Measurements from ENCODE around the gene KCNA5. TPM values are rescaled to one million over a fixed set of nuclear protein-coding genes. Genes with fewer than 3 reads are reported as not detected.

KCNA5 gene
- polyA plus RNA-seq, 1 donor from 2014 or later, result 7.5 TPM

GRCh38 chr12:5073853-5074252, 30.2 kb downstream of the KCNA5 start:
- no peaks in the 10 kb centered on the region for H3F3A ChIP-seq (ENCODE audit: insufficient read depth, low read length, poor library complexity, severe bottlenecking)
- no peaks in the 10 kb centered on the region for H3K9me3 ChIP-seq (ENCODE audit: low read length)
- H3K4me3 ChIP-seq (ENCODE audit: low read length), result no peak overlapping the region
- no peak overlapping the region for H3K4me2 ChIP-seq (ENCODE audit: low read length)
- H3K36me3 ChIP-seq (ENCODE audit: insufficient read depth, low read length), result no peaks in the 10 kb centered on the region
- no peaks in the 10 kb centered on the region for H3K27me3 ChIP-seq (ENCODE audit: insufficient read depth, low read depth, low read length)
- H3K9ac ChIP-seq (ENCODE audit: low read length), result no peak overlapping the region
- no peaks in the 10 kb centered on the region for H4K20me1 ChIP-seq (ENCODE audit: insufficient read depth)
- H2AFZ ChIP-seq (ENCODE audit: low read depth, low read length), result no peak overlapping the region
- no peak overlapping the region for H3K27ac ChIP-seq (ENCODE audit: low read length)
- no peaks in the 10 kb centered on the region for H3K79me2 ChIP-seq (replicated peaks; ENCODE audit: insufficient read depth, low read length)
- no peak for TF ChIP-seq EZH2 (IDR thresholded peaks at IDR 0.05; ENCODE audit: borderline replicate concordance, insufficient read depth, low read length, poor library complexity, severe bottlenecking)
- peak; percentile 10 for TF ChIP-seq CTCF (IDR thresholded peaks at IDR 0.05; ENCODE audit: poor library complexity, severe bottlenecking)
- TF ChIP-seq TAF1 (IDR thresholded peaks at IDR 0.05; ENCODE audit: low read depth), result no peak
- no peak for TF ChIP-seq POLR2AphosphoS5 (IDR thresholded peaks at IDR 0.05)
- no peak for TF ChIP-seq RAD21 (conservative IDR thresholded peaks at IDR 0.05)
- no peak for TF ChIP-seq REST (IDR thresholded peaks at IDR 0.05; ENCODE audit: borderline replicate concordance)
- no peak for TF ChIP-seq SMC3 (conservative IDR thresholded peaks at IDR 0.05; ENCODE audit: poor library complexity)
- TF ChIP-seq MXI1 (conservative IDR thresholded peaks at IDR 0.05; ENCODE audit: poor library complexity, severe bottlenecking), result no peak
- H3K9me2 ChIP-seq (ENCODE audit: insufficient read depth, low read length), result no peaks in the 10 kb centered on the region

- Histone ChIP-seq H3K36me3 (ENCODE audit: insufficient read depth, low read length) (no peaks in the 10 kb centered on the region), H3K27ac (ENCODE audit: low read length) (no peak overlapping the region), H3K9ac (ENCODE audit: low read length) (no peak overlapping the region), H4K20me1 (ENCODE audit: insufficient read depth) (no peaks in the 10 kb centered on the region), H3K4me2 (ENCODE audit: low read length) (no peak overlapping the region), H3K9me3 (ENCODE audit: low read length) (no peaks in the 10 kb centered on the region), H2AFZ (ENCODE audit: low read depth, low read length) (no peak overlapping the region), H3K79me2 (replicated peaks; ENCODE audit: insufficient read depth, low read length) (no peaks in the 10 kb centered on the region), H3F3A (ENCODE audit: insufficient read depth, low read length, poor library complexity, severe bottlenecking) (no peaks in the 10 kb centered on the region), H3K9me2 (ENCODE audit: insufficient read depth, low read length) (no peaks in the 10 kb centered on the region), H3K27me3 (ENCODE audit: insufficient read depth, low read depth, low read length) (no peaks in the 10 kb centered on the region), H3K4me3 (ENCODE audit: low read length) (no peak overlapping the region)
- TF ChIP-seq SMC3 (conservative IDR thresholded peaks at IDR 0.05; ENCODE audit: poor library complexity) (no peak), MXI1 (conservative IDR thresholded peaks at IDR 0.05; ENCODE audit: poor library complexity, severe bottlenecking) (no peak), EP300 (conservative IDR thresholded peaks at IDR 0.05; ENCODE audit: poor library complexity, severe bottlenecking) (no peak), POLR2AphosphoS5 (IDR thresholded peaks at IDR 0.05) (no peak), REST (IDR thresholded peaks at IDR 0.05; ENCODE audit: borderline replicate concordance) (no peak), TAF1 (IDR thresholded peaks at IDR 0.05; ENCODE audit: low read depth) (no peak), CTCF (IDR thresholded peaks at IDR 0.05; ENCODE audit: poor library complexity, severe bottlenecking) (no peak), EZH2 (IDR thresholded peaks at IDR 0.05; ENCODE audit: borderline replicate concordance, insufficient read depth, low read length, poor library complexity, severe bottlenecking) (no peak), RAD21 (conservative IDR thresholded peaks at IDR 0.05) (no peak)
Measured at GRCh38 chr12:5076761-5077160, 33.1 kb downstream of the KCNA5 start.

All from neural cell (in vitro differentiated cells).